Right atrium auricular region (tissue), 2 donors: ENCODE measurements around the gene CD8B. TPM values are rescaled to one million over a fixed set of nuclear protein-coding genes. Genes with fewer than 3 reads are reported as not detected.

Experiments used
- DNase-seq: peaks from one replicate; pipeline ENCODE4 v3.0.0-alpha.2; 2019; ENCODE audit warnings: low spot score
- H3K27ac ChIP-seq, 2 donors: fragments of 200-600 bp; sonication (generic); 1 replicate in 1 of 2; 2 replicates in 1 of 2; pipeline ENCODE4 v1.5.1; 2016 to 2019
- H3K27me3 ChIP-seq, 2 donors: fragments of 200-600 bp; sonication (generic); one replicate each; pipeline versions ENCODE4 v1.5.1 to v1.6.0; 2017 to 2019
- H3K36me3 ChIP-seq: fragments of 200-600 bp; sonication (generic); one replicate; pipeline ENCODE4 v1.5.1; 2016
- H3K4me1 ChIP-seq, 2 donors: fragments of 200-600 bp; sonication (generic); one replicate each; pipeline versions ENCODE4 v1.5.1 to v1.6.0; 2017 to 2019
- H3K4me3 ChIP-seq, 2 donors: fragments of 200-600 bp; sonication (generic); 1 replicate in 1 of 2; 2 replicates in 1 of 2; pipeline ENCODE4 v1.5.1; 2017 to 2019; ENCODE audit warnings: mild to moderate bottlenecking in 1 of 2, moderate library complexity in 1 of 2
- H3K9me3 ChIP-seq, 2 donors: fragments of 200-600 bp; sonication (generic); one replicate each; pipeline ENCODE4 v1.5.1; 2019
- total RNA-seq, 2 donors: library from RNA; depleted of rRNA; stranded (reverse); fragments of >200 nt; gene quantifications; one replicate each; pipeline ENCODE4 v1.1.0, GENCODE V29; 2016
- TF ChIP-seq, protein P1 (sequence below), 2 donors: fragments of 200-600 bp; sonication (generic); IDR thresholded peaks; one replicate each; pipeline ENCODE4 v1.5.1; 2019; ENCODE audit warnings: antibody characterized with exemption in 2 of 2

CD8B gene
- total RNA-seq, 2 donors from 2014 or later = 0.33 to 0.75 TPM

DNA sequence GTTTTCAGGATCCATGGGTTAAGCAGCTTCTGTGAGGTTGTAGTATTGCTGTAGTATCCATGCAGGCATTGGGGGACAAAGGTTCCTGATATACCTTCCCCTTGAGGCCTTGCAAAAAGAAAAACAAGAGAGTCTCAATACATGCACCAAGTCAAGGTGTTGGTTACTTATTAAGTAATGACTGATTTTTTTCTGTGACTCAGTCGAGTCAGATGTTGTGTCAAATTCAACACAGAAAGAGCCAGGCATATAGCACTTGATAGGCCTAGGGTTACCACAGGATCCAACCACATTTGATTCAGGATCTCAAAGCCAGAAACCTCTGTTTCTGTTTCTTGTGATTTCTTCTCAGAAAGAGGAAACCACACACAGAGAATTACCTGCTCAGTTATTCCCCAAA, 46.1 kb downstream of the CD8B start:
- no peaks in the 10 kb centered on the region for H3K36me3 ChIP-seq
- H3K4me1 ChIP-seq = no peaks in the 10 kb centered on the region
- H3K27ac ChIP-seq = no peak overlapping the region
- DNase-seq = no peak
- H3K9me3 ChIP-seq = no peaks in the 10 kb centered on the region
- H3K4me3 ChIP-seq = no peak overlapping the region
- TF ChIP-seq, protein P1, sequence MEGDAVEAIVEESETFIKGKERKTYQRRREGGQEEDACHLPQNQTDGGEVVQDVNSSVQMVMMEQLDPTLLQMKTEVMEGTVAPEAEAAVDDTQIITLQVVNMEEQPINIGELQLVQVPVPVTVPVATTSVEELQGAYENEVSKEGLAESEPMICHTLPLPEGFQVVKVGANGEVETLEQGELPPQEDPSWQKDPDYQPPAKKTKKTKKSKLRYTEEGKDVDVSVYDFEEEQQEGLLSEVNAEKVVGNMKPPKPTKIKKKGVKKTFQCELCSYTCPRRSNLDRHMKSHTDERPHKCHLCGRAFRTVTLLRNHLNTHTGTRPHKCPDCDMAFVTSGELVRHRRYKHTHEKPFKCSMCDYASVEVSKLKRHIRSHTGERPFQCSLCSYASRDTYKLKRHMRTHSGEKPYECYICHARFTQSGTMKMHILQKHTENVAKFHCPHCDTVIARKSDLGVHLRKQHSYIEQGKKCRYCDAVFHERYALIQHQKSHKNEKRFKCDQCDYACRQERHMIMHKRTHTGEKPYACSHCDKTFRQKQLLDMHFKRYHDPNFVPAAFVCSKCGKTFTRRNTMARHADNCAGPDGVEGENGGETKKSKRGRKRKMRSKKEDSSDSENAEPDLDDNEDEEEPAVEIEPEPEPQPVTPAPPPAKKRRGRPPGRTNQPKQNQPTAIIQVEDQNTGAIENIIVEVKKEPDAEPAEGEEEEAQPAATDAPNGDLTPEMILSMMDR (IDR thresholded peaks at IDR 0.05) = no peak
- H3K27me3 ChIP-seq = no peaks in the 10 kb centered on the region

DNA sequence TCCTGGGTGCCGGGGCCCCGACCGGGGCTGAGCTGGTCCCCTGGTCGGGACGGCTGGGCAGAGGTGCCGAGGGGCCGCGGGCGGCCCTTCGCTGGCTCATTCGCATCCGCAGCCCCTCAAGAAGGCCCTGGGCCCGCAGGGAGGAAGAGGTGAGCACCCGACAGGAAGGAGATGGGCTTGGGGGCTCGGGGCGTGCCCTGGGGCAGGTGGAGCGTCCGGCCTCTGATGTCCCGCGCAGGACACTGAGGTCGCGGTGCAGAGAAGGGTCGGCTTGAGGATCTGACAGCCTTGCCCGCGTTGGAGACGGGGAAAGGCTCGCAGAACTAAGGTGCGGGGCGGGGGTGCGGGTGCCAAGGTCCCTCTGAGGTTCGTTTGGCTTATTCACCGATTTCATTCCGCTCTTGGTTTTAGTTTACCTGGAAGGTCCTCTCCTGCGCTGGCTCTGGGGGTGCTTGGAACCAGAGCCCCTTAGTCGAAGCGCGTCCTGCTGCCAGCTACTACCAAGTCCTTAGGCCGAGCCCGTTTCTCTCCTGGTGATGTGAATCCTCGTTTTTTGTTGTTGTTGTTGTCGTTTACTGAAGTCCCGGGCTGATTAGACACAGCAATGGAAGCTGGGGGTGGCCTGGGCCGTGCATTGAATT, 52.1 kb downstream of the CD8B start:
- TF ChIP-seq, protein P1 (IDR thresholded peaks at IDR 0.05) = no peak
- Histone ChIP-seq H3K27ac (no peak overlapping the region), H3K27me3 (peaks cover 0 to 7% of the 10 kb centered on the region in 2 donors), H3K36me3 (no peaks in the 10 kb centered on the region), H3K4me3 (peak overlapping the region in 1 of 2 donors; percentile 3), H3K4me1 (peaks cover 0 to 28% of the 10 kb centered on the region in 2 donors), H3K9me3 (no peaks in the 10 kb centered on the region)
- DNase-seq = no peak

DNA sequence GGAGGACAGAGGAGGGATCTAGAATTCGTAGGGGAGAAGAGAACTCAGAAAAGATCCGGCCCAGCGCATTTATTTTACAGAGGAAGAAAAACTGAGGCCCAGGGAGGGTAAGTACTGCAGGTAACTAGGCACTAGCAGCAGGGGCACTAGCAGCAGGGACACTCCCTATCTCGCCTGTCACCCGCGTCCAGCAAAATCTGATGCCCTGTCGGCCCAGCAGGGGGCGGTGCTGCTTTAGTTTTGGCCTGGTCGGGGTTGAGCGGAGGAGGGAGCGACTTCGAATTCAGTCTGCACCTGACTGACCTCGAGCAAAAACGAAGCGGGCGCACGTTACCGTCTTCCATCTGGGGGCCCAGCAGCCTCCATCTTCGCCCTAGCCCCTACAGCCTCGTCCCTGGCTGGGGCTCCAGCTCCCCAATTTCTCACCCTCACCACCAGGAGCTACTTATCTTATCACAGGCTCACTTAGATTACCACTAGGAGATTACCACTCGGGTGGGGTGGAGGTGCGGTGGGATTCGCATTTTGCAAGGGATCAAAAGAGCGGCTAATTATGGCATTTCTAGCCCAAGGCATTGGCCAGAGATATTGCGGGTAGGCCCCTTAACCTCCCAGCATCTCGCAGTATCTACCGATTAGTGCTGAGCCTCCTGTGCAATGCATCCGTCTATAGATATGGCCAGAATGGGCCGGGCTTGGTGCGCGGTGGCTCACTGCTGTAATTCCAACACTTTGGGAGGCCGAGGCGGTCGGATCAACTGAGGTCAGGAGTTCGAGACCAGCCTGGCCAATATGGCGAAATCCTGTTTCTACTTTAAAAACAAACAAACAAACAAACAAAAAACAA, 53.1 kb downstream of the CD8B start:
- no peaks in the 10 kb centered on the region for H3K36me3 ChIP-seq
- TF ChIP-seq, protein P1 (IDR thresholded peaks at IDR 0.05) = peak; percentile 87 to 94
- H3K9me3 ChIP-seq = no peaks in the 10 kb centered on the region
- H3K27ac ChIP-seq = peak overlapping the region in 1 of 2 donors; percentile 38
- H3K4me1 ChIP-seq = peaks cover 0 to 28% of the 10 kb centered on the region in 2 donors
- H3K27me3 ChIP-seq = peaks cover 0 to 7% of the 10 kb centered on the region in 2 donors
- DNase-seq = peak; percentile 91
- peak overlapping the region; percentile 34 to 57 for H3K4me3 ChIP-seq

DNA sequence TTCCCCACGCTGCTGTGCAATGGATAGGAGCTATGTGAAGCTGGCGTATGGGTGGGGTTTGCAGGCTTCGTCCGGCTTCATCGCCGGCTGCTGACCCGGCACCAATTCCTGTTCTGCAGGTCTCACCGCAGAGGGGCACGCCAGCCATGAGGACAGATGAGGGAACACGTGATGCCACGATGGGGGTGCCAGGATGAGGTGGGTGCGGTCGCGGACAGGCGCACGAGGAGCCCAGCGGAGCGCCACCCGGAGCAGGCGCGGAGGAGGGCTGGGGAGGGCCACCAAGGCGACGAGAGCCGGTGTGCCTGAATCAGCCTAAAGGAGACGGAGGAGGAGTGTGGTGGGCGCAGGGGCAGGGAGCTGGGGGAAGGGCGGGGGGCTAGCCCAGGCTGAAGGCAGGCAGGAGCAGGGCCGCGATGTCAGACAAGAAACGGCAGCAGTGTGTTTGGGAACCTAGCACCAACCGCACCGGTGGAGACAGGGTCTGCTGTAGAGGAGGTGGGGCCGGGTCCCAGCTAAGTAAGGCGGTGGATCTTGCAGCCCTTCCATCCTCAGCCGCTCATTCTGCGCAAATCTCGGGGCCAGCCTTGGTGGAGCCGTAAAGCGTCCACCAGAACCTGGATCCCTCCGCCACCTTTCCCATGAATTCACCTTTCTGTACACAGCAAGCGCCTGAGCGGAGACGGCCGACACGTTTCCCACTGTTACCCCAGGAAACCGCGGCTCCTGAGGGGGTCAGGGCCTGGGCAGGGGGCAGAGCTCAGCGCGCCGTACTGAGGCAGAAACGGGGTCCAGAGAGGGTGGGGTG, 54.0 kb downstream of the CD8B start:
- Histone ChIP-seq H3K4me1 (peaks cover 0 to 28% of the 10 kb centered on the region in 2 donors), H3K27ac (peak overlapping the region in 1 of 2 donors; percentile 38), H3K4me3 (peak overlapping the region; percentile 34 to 57), H3K27me3 (peaks cover 0 to 7% of the 10 kb centered on the region in 2 donors), H3K36me3 (no peaks in the 10 kb centered on the region), H3K9me3 (no peaks in the 10 kb centered on the region)
- DNase-seq = peak; percentile 60
- TF ChIP-seq, protein P1 (IDR thresholded peaks at IDR 0.05) = no peak

DNA sequence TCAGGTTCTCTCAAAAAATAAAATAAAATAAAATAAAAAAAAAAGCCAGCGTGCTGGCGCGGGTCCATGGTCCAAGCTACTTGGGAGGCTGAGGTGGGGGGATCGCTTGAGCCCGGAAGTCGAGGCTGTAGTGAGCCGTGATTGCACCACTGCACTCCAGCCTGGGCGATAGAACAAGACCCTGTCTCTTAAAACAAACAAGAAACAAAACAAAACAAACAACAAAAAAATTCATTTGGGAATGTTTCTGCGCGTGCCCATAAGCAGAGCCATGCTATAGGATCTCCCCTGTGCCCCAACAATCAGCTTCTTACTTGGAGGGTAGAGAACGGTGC, 54.6 kb downstream of the CD8B start:
- Histone ChIP-seq H3K27me3 (peaks cover 0 to 7% of the 10 kb centered on the region in 2 donors), H3K4me1 (peaks cover 0 to 28% of the 10 kb centered on the region in 2 donors), H3K4me3 (peak overlapping the region; percentile 34 to 57), H3K9me3 (no peaks in the 10 kb centered on the region), H3K36me3 (no peaks in the 10 kb centered on the region), H3K27ac (peak overlapping the region in 1 of 2 donors; percentile 38)
- TF ChIP-seq, protein P1 (IDR thresholded peaks at IDR 0.05) = no peak
- DNase-seq = no peak
